Esophagus (tissue), 2 donors: ENCODE data around the gene PCNT. TPM values are rescaled to one million over a fixed set of nuclear protein-coding genes. Genes with fewer than 3 reads are reported as not detected.

Source experiments
- H3K27ac ChIP-seq, 2 donors: one replicate each; pipeline ENCODE4 v1.5.1; 2013; ENCODE audit warnings: low read depth in 2 of 2, mild to moderate bottlenecking in 2 of 2, inconsistent platforms in 1 of 2, low read length in 1 of 2, moderate library complexity in 1 of 2
- H3K27me3 ChIP-seq, 2 donors: one replicate each; pipeline ENCODE4 v1.6.1; 2013; ENCODE audit warnings: low read length in 2 of 2, control low read depth in 1 of 2, mild to moderate bottlenecking in 1 of 2; ENCODE audit not compliant: insufficient read depth in 2 of 2, control insufficient read depth in 1 of 2
- H3K36me3 ChIP-seq, 2 donors: one replicate each; pipeline ENCODE4 v1.6.1; 2013; ENCODE audit warnings: low read length in 1 of 2; ENCODE audit not compliant: control insufficient read depth in 2 of 2, insufficient read depth in 2 of 2
- H3K4me1 ChIP-seq, 2 donors: one replicate each; pipeline ENCODE4 v1.6.1; 2013; ENCODE audit warnings: low read length in 1 of 2; ENCODE audit not compliant: control insufficient read depth in 2 of 2, insufficient read depth in 2 of 2
- H3K4me3 ChIP-seq, 2 donors: one replicate each; pipeline ENCODE4 v1.5.1; 2013; ENCODE audit warnings: low read length in 2 of 2, mild to moderate bottlenecking in 2 of 2, low read depth in 1 of 2, moderate library complexity in 1 of 2
- H3K9me3 ChIP-seq, 2 donors: one replicate each; pipeline ENCODE4 v1.6.1; 2013; ENCODE audit warnings: mild to moderate bottlenecking in 2 of 2, low read depth in 1 of 2, low read length in 1 of 2, moderate library complexity in 1 of 2; ENCODE audit not compliant: control insufficient read depth in 2 of 2, insufficient read depth in 1 of 2
- WGBS, 2 donors: extraction: QIAGEN DNeasy Blood & Tissue Kit; methylation state at CpG; one replicate each; pipeline ENCODE4 v1.1.7; 2013; 5-methylcytosine and 5-hydroxymethylcytosine counted together
- polyA plus RNA-seq, 2 donors: library from polyadenylated mRNA; stranded (reverse); fragments of 200-250 nt; gene quantifications; one replicate each; pipeline ENCODE4 v1.2.3, GENCODE V29; 2013
- donor health status: healthy with polysubstance abuse.
- donor health status: Bipolar disorder and iron deficiency.

PCNT gene
- polyA plus RNA-seq, 2 donors, result 14.1 to 14.9 TPM

DNA sequence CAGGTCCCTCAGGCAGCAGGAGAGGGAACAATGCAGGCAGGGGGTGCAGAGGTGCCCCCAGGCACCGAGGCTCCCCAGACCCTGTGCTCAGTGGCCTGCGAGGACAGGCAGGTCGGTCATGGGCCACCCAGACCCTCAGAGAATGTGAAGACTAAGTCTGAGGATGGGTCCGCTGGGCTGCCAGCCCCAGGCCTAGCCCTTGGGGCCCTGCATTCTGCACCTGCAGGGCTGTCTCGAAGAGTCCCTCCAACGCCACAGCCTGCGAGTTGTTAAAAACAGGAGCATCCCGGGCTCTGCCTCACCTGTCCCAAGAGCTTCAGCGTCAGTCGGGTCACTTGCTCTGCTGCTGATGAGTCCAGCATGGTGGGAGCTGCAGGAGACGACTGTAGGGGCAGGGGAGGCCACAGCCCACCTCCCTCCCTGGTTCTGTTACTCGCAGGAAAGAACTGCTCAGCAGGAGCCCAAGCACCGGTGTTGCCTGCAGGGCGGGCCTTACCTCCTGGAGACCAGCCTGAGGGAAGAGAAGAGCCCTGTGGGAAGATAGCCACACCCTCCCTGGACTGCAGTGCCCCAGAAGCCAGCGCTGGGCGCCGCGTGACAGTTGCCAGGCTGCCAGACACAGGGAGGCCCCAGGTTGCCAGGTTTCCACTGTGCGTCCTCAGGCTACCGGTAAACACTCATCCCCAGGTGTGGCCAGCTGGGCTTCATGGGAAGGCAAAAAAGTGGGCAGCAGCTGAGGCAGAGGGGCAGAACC lies 6.1 kb upstream of the PCNT start:
- Histone ChIP-seq H3K27ac (no peak overlapping the region), H3K9me3 (no peaks in the 10 kb centered on the region), H3K4me3 (no peak overlapping the region), H3K4me1 (peaks cover 4 to 8% of the 10 kb centered on the region in 2 donors), H3K27me3 (no peaks in the 10 kb centered on the region), H3K36me3 (peaks cover 0 to 3% of the 10 kb centered on the region in 2 donors)
- WGBS, 2 donors, result 78 to 82% methylated on average over 20 of the region's 20 CpGs

DNA sequence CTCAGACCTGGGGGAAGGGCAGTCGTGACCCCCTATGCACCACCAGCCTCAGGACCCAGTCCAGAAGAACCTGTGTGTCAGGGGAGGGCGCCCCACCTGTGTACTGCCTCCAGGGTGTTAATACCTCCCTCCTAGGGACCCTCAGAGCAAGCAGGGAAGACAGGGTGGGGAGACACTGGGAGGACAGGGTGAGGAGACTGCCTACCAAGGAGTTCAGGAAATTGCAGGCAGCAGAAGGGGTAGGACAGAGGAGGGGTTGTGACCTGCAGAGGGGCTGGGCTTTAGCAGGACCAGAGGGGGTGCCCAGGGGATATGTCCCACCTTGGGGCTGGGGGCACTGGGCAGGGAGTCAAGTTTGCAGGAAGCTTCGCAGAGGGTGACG lies 5.5 kb upstream of the PCNT start:
- no peak overlapping the region for H3K27ac ChIP-seq
- no peak overlapping the region for H3K4me3 ChIP-seq
- peaks cover 0 to 3% of the 10 kb centered on the region in 2 donors for H3K36me3 ChIP-seq
- peaks cover 4 to 8% of the 10 kb centered on the region in 2 donors for H3K4me1 ChIP-seq
- WGBS, 2 donors, result 90 to 91% methylated on average over 4 of the region's 4 CpGs
- H3K27me3 ChIP-seq, result no peaks in the 10 kb centered on the region
- H3K9me3 ChIP-seq, result no peaks in the 10 kb centered on the region

DNA sequence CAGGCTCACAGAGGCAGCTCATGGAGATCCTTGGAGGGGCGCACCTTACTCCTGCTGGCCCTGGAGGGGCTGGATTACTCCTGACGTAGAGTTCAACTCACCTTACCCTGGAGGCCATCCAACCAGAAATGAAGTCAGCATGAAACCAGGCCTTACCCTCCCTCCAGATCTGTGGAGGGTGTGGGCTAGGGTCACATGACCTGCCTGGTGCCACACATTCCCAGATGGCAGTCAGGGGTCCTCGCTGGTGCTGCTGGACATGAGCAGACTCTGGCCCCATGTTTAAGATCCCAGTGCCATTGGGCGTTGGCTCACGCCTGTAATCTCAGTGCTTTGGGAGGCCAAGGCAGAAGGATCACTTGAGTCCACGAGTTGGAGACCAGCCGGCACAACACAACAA lies 4.8 kb upstream of the PCNT start:
- Histone ChIP-seq H3K27ac (no peak overlapping the region), H3K4me3 (no peak overlapping the region), H3K27me3 (no peaks in the 10 kb centered on the region), H3K9me3 (no peaks in the 10 kb centered on the region), H3K36me3 (peaks cover 0 to 3% of the 10 kb centered on the region in 2 donors), H3K4me1 (peaks cover 4 to 8% of the 10 kb centered on the region in 2 donors)
- 93 to 94% methylated on average over 7 of the region's 7 CpGs for WGBS, 2 donors

DNA sequence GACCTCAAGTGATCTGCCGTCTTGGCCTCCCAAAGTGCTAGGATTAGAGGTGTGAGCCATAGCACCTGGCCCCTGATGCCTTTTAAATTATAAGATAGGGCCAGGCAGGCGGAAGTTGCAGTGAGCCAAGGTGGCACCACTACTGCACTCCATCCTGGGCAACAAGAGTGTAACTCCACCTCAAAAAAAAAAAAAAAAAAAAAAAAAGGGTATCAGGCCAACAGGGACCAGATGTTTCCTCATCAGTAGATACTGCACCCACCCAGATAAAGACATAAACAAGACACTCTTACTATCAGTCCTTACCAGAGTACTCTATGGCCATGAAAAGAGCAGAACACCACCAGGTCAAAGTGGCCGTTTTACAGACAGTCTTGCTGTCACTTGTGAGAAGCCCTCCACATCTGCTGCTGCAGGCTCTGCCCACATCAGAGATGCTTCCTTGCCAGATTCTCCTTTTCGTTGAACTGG lies 3.6 kb upstream of the PCNT start:
- 63 to 68% methylated on average over 4 of the region's 4 CpGs for WGBS, 2 donors
- H3K36me3 ChIP-seq, result peaks cover 0 to 3% of the 10 kb centered on the region in 2 donors
- H3K4me1 ChIP-seq, result peaks cover 4 to 8% of the 10 kb centered on the region in 2 donors
- no peaks in the 10 kb centered on the region for H3K27me3 ChIP-seq
- H3K27ac ChIP-seq, result no peak overlapping the region
- H3K4me3 ChIP-seq, result no peak overlapping the region
- no peaks in the 10 kb centered on the region for H3K9me3 ChIP-seq

DNA sequence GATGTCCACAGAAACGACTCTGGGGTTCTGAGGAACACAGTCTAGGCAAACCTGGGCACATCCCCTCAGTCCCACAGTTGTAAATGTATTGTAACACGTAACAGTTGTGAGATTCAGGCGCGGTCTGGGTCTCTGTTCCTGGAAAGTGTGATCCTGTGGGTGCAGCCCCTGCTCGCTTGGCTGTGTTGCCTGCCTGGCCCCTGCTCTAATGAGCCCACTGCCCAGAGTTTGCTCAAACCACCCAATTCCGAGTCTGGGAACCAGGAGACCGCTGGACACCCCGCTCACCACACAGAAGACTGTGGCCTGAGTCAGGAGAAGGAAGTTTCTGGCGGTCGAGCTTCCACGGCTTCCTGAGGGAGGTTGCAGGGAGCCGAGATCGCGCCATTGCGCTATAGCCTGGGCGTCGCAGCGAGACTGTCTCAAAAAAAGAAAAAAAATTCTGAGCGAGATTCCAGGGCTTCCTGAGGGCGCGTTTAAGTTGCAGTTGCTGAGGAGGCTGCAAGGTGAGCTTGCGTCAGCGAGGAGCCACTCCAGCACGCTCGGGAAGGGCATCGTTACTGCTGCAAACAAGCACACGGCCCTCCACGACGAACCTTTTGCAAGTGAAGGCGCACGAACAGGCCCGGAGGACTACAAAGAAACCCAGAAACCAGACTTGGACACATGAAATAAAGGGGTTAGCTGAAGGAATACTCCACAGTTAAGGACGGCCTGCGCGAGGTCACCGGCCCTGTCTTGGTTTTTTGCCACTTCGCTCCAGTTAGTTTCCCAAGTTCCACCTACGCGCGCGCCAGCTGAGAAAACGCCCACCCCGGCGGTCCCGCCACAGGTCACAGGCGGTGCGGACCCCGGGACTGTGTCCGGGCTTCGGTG lies 1.4 kb upstream of the PCNT start:
- 5% methylated on average over 50 of the region's 50 CpGs for WGBS, 2 donors
- Histone ChIP-seq H3K27ac (peak overlapping the region; percentile 44 to 54), H3K4me1 (peaks cover 4 to 10% of the 10 kb centered on the region in 2 donors), H3K27me3 (no peaks in the 10 kb centered on the region), H3K36me3 (no peaks in the 10 kb centered on the region), H3K9me3 (no peaks in the 10 kb centered on the region), H3K4me3 (peak overlapping the region; percentile 69 to 80)

DNA sequence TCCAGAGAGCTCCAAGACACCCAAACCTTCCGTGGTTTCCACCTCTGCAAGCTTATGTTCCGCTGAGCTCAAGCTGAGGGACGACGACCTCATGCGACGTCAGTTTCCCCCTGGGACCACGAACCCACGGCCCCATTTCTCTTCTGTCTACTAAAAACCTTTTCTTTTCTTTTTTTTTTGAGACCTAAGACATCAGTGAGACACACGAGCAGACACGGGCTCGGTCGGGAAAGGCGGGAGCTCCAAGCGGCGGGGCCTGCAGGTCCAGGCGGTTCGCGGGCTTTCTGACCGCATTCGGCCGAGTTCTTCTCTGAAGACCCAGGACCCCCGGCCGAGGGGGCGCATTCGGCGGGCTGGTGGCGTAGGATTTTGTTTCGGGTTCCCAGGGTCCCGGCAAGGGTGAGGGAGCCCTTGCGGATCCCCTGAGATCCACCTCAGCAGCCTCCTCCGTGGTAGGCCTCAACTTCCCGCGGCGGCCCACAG lies 688 bp upstream of the PCNT start:
- WGBS, 2 donors, result 1% methylated on average over 34 of the region's 34 CpGs
- no peaks in the 10 kb centered on the region for H3K9me3 ChIP-seq
- H3K27ac ChIP-seq, result peak overlapping the region; percentile 43 to 54
- peak overlapping the region; percentile 69 to 80 for H3K4me3 ChIP-seq
- no peaks in the 10 kb centered on the region for H3K36me3 ChIP-seq
- peaks cover 4 to 10% of the 10 kb centered on the region in 2 donors for H3K4me1 ChIP-seq
- H3K27me3 ChIP-seq, result no peaks in the 10 kb centered on the region

DNA sequence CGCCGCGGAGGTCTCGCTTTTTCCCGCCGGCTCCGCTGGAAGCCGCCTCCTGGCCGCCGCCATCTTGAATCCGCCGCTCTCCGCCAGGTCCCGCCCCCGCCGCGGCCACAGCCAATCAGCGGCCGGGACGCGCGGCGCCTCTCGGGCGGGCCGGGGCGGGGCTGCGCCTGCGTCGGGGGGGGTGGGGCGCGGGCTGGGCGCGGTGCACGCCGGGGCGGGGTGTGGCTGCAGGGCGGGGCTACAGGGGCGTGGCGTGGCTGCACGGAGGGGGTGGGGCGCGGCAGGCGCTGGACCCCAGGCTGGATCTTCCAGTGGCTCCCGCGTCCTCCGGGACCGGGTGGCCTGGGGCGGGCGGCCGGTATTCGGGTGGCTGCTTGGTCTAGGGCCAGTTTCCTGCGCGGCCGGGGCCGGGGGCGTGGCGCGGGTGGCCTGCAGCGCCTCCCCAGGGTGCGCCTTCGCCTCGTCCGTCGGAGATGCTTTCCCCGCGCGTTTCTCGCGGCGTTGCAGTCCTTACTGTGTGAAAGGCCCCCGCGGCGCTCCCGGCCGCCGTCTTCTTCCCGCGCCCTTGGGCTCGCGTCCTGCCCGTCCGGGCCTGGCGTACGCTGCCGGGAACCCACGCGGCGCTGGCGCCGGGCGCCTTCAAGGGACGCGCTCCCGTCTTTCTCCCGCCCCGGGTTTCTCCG lies 575 bp downstream of the PCNT start:
- peaks cover 4 to 10% of the 10 kb centered on the region in 2 donors for H3K4me1 ChIP-seq
- H3K27ac ChIP-seq, result peak overlapping the region; percentile 97 to 99
- WGBS, 2 donors, result 1% methylated on average over 53 to 98 of the region's 98 CpGs

DNA sequence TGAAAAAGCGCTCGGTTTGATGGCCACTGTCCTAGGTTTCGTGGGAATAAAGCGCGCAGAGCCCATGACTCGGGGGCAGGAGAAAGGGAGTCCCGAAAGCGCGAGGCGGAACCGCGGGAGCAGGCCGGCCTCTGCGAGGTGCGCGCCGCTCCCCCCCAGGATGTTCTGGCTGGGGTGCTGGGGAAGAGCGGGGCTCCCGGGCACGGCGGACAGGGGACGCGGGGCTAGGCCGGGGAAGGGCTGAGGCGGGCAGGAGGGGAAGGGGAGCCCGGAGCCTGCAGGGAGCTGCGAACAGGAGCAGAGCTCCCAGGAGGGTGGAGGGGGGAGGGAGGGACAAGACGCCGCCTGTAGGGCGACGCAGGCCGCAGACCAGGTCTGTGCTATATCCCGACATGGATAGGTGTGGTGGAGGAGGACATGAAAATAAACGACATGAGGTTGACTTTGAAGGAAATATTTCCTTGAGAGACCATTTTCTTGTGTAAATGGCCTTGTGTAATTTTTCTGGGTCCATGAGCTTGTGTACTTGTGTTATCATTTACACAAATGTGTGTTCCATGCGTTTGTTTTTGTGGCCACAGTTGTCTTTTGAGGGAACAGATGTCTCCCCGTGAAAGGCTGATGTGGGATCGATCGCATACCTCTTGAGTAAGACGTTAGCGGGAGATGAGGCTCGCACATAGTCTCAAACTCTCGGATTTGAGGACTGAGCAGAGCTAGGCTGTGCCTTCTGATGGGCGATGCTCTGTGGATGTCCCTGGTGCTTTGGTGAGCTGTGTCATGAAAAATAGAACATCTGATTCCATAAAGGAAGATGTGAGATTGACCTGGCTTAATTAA lies 1.3 kb downstream of the PCNT start:
- Histone ChIP-seq H3K27ac (peak overlapping the region; percentile 93 to 97), H3K27me3 (no peaks in the 10 kb centered on the region), H3K4me3 (peak overlapping the region; percentile 80 to 87), H3K9me3 (no peaks in the 10 kb centered on the region), H3K36me3 (peaks cover 0 to 9% of the 10 kb centered on the region in 2 donors), H3K4me1 (peaks cover 4 to 10% of the 10 kb centered on the region in 2 donors)
- WGBS, 2 donors, result 7 to 9% methylated on average over 38 to 43 of the region's 43 CpGs

More for the DNA sequence above, 575 bp downstream of the PCNT start:
- peaks cover 0 to 7% of the 10 kb centered on the region in 2 donors for H3K36me3 ChIP-seq
- no peaks in the 10 kb centered on the region for H3K27me3 ChIP-seq
- H3K4me3 ChIP-seq, result peak overlapping the region; percentile 80 to 87
- no peaks in the 10 kb centered on the region for H3K9me3 ChIP-seq
